ENCODE results near the gene LVRN.

Gene LVRN

DNA sequence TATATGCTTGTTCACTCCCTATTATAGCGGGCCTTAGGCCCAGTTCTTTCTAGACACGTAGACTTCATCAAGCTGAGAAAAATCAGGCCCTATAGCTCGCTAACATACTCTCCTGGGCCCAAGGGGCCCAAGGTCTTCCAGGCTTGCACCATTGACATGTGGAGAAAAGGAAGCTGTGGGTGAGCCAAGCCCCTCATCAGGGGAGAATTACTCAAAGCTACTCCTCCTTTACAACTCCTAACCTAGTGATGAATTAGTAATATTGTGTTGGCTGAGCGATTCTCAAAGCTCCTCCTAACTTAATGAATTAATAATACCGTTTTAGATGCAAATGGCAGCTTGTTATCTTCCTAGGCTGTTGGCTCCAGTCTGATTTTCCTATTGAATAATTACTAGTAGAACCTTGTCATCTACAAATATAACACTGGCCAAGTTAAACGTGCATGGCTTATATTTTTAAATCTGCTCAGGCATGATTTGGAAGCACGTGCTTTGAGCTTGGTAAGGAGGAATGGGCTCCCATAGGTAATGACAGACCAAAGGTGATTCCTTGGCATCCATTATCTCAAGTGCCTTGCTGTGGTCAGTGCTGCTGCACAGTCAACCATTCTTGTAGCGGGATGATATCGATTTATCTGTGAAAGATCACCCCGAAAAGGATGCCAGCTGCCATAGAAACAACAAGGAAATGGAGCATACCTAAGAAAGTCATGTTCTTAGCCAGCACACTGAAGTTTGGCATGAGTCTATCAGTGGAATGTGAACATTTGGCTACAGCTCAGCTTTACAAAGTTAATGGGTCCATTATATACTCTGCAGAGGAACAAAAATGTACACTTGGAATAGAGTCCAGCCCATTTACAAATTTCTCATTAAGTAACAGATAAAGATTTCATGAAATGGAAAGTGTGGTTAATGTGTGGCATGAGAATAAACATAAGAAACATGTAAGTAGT lies 23.8 kb downstream of the LVRN start:
- no peak for DNase-seq
- Histone ChIP-seq H3K4me3 (ENCODE audit: low read depth, low read length) (no peak overlapping the region), H3K27me3 (no peaks in the 10 kb centered on the region; the same call in 1 of the 2 replicates), H3K9me3 (no peaks in the 10 kb centered on the region), H3K36me3 (no peaks in the 10 kb centered on the region), H3K4me1 (no peaks in the 10 kb centered on the region)
- TF ChIP-seq, protein P1, sequence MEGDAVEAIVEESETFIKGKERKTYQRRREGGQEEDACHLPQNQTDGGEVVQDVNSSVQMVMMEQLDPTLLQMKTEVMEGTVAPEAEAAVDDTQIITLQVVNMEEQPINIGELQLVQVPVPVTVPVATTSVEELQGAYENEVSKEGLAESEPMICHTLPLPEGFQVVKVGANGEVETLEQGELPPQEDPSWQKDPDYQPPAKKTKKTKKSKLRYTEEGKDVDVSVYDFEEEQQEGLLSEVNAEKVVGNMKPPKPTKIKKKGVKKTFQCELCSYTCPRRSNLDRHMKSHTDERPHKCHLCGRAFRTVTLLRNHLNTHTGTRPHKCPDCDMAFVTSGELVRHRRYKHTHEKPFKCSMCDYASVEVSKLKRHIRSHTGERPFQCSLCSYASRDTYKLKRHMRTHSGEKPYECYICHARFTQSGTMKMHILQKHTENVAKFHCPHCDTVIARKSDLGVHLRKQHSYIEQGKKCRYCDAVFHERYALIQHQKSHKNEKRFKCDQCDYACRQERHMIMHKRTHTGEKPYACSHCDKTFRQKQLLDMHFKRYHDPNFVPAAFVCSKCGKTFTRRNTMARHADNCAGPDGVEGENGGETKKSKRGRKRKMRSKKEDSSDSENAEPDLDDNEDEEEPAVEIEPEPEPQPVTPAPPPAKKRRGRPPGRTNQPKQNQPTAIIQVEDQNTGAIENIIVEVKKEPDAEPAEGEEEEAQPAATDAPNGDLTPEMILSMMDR (IDR thresholded peaks at IDR 0.05; ENCODE audit: low read depth, low read length) = no peak

DNA sequence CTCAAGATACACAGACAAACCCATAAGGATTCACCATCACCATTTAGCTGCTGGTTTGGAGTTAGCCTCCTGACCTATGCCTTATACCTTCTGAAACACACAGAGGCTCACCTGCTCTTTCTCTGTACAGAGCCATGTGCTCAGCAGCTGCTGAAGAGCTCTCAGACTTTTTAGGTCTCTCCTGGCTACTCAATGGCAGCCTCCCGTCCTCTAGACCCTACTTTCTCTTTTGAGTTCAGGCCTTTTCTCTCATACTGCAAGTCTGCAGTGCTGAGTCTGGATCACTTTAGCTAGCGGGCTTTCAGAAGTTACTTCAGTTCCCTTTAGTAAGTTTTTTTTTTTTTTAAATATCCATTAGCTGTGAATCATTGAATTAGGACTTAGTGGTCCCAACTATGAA lies 25.7 kb downstream of the LVRN start:
- Histone ChIP-seq H3K27me3 (peaks cover 16% of the 10 kb centered on the region), H3K4me1 (no peaks in the 10 kb centered on the region), H3K36me3 (no peaks in the 10 kb centered on the region), H3K4me3 (ENCODE audit: low read depth, low read length) (no peak overlapping the region), H3K9me3 (no peaks in the 10 kb centered on the region)
- TF ChIP-seq, protein P1 (IDR thresholded peaks at IDR 0.05; ENCODE audit: low read depth, low read length) = no peak
- DNase-seq = no peak

DNA sequence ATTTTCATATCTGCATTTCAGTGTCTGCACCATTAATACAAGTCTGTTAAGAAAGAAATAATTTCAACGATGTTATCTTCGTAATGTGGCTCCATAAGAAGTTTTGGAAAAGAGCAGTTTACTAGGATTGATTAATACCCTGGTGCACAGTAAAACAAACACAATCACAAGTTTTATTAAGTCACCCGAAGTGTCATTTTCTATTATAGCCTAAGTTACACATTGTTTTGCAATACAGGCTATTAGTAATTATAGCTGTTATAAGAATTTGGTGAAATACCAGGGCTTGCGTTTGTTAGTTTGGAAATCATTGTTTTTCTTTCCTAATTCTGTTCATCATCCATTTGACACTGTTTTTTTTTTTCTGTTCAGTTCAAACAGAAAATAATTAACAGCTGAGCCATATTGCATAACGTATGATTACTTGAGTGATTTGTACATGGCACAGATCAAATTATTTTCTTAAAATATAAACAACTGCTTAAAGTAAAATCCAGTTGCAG lies 30.6 kb downstream of the LVRN start:
- TF ChIP-seq, protein P1 (IDR thresholded peaks at IDR 0.05; ENCODE audit: low read depth, low read length) = no peak
- Histone ChIP-seq H3K4me1 (no peaks in the 10 kb centered on the region), H3K36me3 (no peaks in the 10 kb centered on the region), H3K27me3 (peaks cover 16% of the 10 kb centered on the region), H3K4me3 (ENCODE audit: low read depth, low read length) (no peak overlapping the region), H3K9me3 (no peaks in the 10 kb centered on the region)
- no peak for DNase-seq

DNA sequence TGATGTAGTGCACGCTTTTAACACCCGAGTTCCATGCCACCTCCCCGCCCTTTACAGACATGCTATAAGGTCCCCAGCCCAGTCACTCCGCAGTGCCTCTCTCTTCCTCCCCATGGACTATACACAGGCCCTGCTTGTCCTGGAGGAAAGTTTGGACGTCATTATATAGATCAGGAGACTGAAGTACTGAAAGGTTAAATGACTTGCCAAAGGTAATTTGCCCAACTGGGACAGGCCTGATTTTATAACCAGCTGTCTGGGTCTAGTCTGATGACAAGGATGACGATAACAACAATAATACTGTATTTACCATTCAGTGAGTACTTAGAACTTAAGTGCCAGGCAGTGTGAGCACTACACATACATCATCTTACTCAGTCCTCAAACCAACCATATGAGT lies 33.1 kb downstream of the LVRN start:
- Histone ChIP-seq H3K4me1 (no peaks in the 10 kb centered on the region), H3K9me3 (no peaks in the 10 kb centered on the region), H3K36me3 (no peaks in the 10 kb centered on the region), H3K27me3 (peaks cover 16% of the 10 kb centered on the region), H3K4me3 (ENCODE audit: low read depth, low read length) (no peak overlapping the region)
- TF ChIP-seq, protein P1 (IDR thresholded peaks at IDR 0.05; ENCODE audit: low read depth, low read length) = no peak
- no peak for DNase-seq

DNA sequence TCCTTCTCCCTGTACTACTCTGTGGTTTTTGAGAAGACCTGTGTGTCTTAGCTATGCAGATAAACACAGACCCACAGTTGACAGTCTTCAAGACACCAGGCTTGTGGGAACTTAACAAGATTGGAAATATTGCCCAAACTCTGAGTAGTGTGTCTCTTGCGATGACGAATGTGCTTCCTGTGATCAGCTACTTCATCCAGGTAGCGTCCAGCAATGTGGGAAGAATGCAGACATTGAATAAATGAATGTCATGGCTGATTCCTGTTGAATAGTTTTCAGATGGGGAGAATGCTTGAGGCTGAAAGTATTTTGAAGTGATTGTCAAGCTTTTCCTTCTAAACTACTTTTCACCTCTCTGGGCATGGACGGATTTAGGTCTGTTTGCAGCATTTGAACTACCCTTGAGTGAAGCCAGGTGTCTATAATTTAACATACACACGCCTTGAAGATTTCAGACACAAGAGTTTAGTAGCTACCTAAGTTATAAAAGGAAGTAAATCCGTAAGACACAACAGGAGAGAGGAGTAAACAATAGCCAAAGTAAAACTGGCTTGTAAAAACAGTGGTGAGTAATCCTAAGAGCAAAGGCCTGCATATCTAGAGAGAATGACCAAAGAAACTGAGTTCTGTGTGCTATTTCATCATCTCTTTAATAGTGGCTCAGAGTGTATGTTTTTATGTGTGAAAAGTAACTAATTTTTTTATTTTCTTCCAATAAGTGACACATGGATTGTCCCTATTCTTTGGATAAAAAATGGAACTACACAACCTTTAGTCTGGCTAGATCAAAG lies 40.0 kb downstream of the LVRN start:
- H3K4me1 ChIP-seq = no peaks in the 10 kb centered on the region
- H3K36me3 ChIP-seq = no peaks in the 10 kb centered on the region
- no peaks in the 10 kb centered on the region for H3K9me3 ChIP-seq
- H3K4me3 ChIP-seq (ENCODE audit: low read depth, low read length) = no peak overlapping the region
- TF ChIP-seq, protein P1 (IDR thresholded peaks at IDR 0.05; ENCODE audit: low read depth, low read length) = no peak
- DNase-seq = no peak
- H3K27me3 ChIP-seq = no peaks in the 10 kb centered on the region

Measured in BE2C (cell line).